Prostate gland (tissue), 2 donors: ENCODE results near the gene FRMD5. TPM values are rescaled to one million over a fixed set of nuclear protein-coding genes. Genes with fewer than 3 reads are reported as not detected.
"Not testable (repeated sequence)": the region's sequence is repeated elsewhere in the genome, so short reads cannot be mapped to it uniquely, and the experiment has no call there.

Experiments used
- DNase-seq: peaks from one replicate; pipeline ENCODE4 v3.0.0-alpha.2; 2019; ENCODE audit warnings: low spot score
- H3K27ac ChIP-seq, 2 donors: fragments of 200-600 bp; sonication (generic); 2 replicates each; pipeline ENCODE4 v1.5.1; 2017 to 2019
- H3K27me3 ChIP-seq: fragments of 200-600 bp; sonication (generic); replicated peaks from 2 replicates; pipeline ENCODE4 v1.5.1; 2019; ENCODE audit not compliant: insufficient read depth
- H3K36me3 ChIP-seq, 2 donors: fragments of 200-600 bp; sonication (generic); 1 replicate in 1 of 2; 2 replicates in 1 of 2; pipeline versions ENCODE4 v1.5.1 to v1.8.1; 2017 to 2019
- H3K4me1 ChIP-seq: fragments of 200-600 bp; sonication (generic); replicated peaks from 2 replicates; pipeline ENCODE4 v1.5.1; 2019
- H3K4me3 ChIP-seq, 2 donors: fragments of 200-600 bp; sonication (generic); 2 replicates each; pipeline ENCODE4 v1.5.1; 2017 to 2019
- H3K9me3 ChIP-seq: fragments of 200-600 bp; sonication (generic); 2 replicates; pipeline ENCODE4 v1.5.1; 2017
- POLR2A ChIP-seq: fragments of 450-650 bp; IDR thresholded peaks from one replicate; pipeline ENCODE4 v1.6.1; 2016; ENCODE audit warnings: antibody characterized with exemption, mild to moderate bottlenecking
- POLR2AphosphoS5 ChIP-seq: sonication (generic); formaldehyde crosslinking; IDR thresholded peaks from one replicate; pipeline ENCODE4 v1.6.1; 2017; ENCODE audit warnings: antibody characterized with exemption
- WGBS: methylation state at CpG from one replicate; pipeline ENCODE4 v1.1.5; 2018; 5-methylcytosine and 5-hydroxymethylcytosine counted together
- intact Hi-C: fragments of 100-400 bp; cut with DNase I; formaldehyde crosslinking; loops from one replicate; pipeline ENCODE4 v1.14.2; 2022
- total RNA-seq, 2 donors: library from RNA; depleted of rRNA; stranded (reverse); fragments of >200 nt; gene quantifications; one replicate each; pipeline ENCODE4 v1.1.0, GENCODE V29; 2016
- TF ChIP-seq, protein P1 (sequence below), 4 experiments: fragments of 200-600 bp in 2 of 4; fragments of 450-650 bp in 2 of 4; sonication (generic) in 2 of 4; IDR thresholded peaks; 1 replicate in 3 of 4; 2 replicates in 1 of 4; pipeline ENCODE4 v1.5.1; 2016 to 2019; ENCODE audit warnings: antibody characterized with exemption in 4 of 4, mild to moderate bottlenecking in 2 of 4, moderate library complexity in 2 of 4

Gene FRMD5
- total RNA-seq, 2 donors from 2014 or later: 0.36 to 8.1 TPM

DNA sequence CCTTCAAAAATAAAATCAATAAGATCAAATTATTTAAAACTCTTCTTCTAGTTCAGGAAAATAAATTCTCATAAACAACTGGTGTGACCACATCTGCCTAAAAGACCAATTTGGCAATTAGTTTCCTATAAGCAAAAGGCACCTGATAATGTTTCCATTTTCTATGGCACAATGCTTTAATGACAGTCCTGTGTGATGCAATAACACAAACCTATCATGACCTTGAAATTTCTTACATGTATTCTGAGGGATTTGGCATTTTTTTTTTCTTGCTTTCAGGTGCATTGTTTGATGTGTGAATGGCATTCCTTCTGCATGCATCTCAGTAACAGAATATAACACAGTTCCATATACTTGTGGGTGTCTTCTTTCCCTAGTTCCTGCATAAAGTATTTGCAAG, 32.5 kb upstream of the FRMD5 start:
- Histone ChIP-seq H3K27ac (no peak overlapping the region), H3K36me3 (no peaks in the 10 kb centered on the region), H3K4me3 (no peak overlapping the region), H3K27me3 (no peaks in the 10 kb centered on the region), H3K9me3 (no peaks in the 10 kb centered on the region), H3K4me1 (no peaks in the 10 kb centered on the region)
- TF ChIP-seq POLR2AphosphoS5 (no peak), POLR2A (no peak)
- TF ChIP-seq, protein P1, sequence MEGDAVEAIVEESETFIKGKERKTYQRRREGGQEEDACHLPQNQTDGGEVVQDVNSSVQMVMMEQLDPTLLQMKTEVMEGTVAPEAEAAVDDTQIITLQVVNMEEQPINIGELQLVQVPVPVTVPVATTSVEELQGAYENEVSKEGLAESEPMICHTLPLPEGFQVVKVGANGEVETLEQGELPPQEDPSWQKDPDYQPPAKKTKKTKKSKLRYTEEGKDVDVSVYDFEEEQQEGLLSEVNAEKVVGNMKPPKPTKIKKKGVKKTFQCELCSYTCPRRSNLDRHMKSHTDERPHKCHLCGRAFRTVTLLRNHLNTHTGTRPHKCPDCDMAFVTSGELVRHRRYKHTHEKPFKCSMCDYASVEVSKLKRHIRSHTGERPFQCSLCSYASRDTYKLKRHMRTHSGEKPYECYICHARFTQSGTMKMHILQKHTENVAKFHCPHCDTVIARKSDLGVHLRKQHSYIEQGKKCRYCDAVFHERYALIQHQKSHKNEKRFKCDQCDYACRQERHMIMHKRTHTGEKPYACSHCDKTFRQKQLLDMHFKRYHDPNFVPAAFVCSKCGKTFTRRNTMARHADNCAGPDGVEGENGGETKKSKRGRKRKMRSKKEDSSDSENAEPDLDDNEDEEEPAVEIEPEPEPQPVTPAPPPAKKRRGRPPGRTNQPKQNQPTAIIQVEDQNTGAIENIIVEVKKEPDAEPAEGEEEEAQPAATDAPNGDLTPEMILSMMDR (IDR thresholded peaks at IDR 0.05): no peak
- no peak for DNase-seq
- intact Hi-C loops: no loop called here

GRCh38 chr15:44227001-44227400, 31.9 kb upstream of the FRMD5 start:
- DNase-seq, H3K27me3 ChIP-seq, H3K4me3 ChIP-seq, intact Hi-C loops, H3K4me1 ChIP-seq, H3K9me3 ChIP-seq, H3K36me3 ChIP-seq, H3K27ac ChIP-seq: not testable (repeated sequence)
- 96% methylated on average over 4 of the region's 4 CpGs for WGBS

DNA sequence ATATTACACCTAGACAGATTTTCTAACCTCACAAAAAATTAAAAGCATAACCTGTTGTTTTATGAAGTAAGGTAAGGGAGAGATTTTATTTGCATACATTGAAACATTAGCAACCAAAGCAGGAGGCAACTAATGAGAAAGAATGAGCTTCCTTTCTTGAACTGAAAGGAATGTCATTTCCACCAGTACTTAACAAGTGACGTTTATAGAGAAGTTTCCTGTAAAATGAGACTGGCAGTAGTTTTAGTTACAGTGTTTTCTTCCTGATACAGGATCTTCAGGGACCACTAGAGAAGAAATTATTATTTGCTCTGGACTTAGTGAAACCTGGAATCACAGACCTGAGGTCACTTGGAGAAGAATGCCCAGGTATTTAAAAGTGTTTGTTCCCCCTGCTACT, 27.4 kb upstream of the FRMD5 start:
- no peak for DNase-seq
- 3% methylated on average over 1 of the region's 1 CpG for whole genome bisulfite sequencing
- Histone ChIP-seq H3K36me3 (no peaks in the 10 kb centered on the region), H3K27me3 (no peaks in the 10 kb centered on the region), H3K4me3 (no peak overlapping the region), H3K27ac (no peak overlapping the region), H3K9me3 (no peaks in the 10 kb centered on the region), H3K4me1 (no peaks in the 10 kb centered on the region)
- intact Hi-C loops: no loop called here
- TF ChIP-seq POLR2AphosphoS5 (no peak), POLR2A (no peak)
- TF ChIP-seq, protein P1 (IDR thresholded peaks at IDR 0.05): no peak

DNA sequence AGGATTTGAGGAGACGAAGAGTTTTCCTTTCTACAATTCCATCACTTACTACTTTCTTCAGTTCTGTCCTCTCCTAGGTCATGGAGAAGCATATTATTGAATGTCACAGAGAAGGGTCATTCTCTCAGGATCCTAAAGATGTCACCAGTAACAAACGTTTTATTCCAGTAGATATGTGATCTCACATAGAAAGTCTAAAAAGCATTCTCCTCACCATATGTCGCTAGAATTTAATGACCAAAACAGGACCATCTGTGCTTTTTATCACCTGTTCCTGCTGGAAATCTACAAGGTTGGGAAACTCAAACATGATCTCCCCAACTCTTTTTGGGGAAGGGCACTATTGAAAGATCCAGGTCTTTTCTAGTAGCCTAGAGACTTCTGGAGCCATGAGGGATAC, 24.0 kb upstream of the FRMD5 start:
- Histone ChIP-seq H3K9me3 (no peaks in the 10 kb centered on the region), H3K4me1 (no peaks in the 10 kb centered on the region), H3K27me3 (no peaks in the 10 kb centered on the region), H3K36me3 (no peaks in the 10 kb centered on the region), H3K4me3 (no peak overlapping the region), H3K27ac (no peak overlapping the region)
- no peak for DNase-seq
- intact Hi-C loops: loop anchor here (5.0 kb wide), 1 partner anchor 317 kb away; no protein-coding TSS in a partner anchor
- WGBS: 66% methylated on average over 3 of the region's 3 CpGs
- TF ChIP-seq POLR2A: no peak
- TF ChIP-seq, protein P1 (IDR thresholded peaks at IDR 0.05): no peak

DNA sequence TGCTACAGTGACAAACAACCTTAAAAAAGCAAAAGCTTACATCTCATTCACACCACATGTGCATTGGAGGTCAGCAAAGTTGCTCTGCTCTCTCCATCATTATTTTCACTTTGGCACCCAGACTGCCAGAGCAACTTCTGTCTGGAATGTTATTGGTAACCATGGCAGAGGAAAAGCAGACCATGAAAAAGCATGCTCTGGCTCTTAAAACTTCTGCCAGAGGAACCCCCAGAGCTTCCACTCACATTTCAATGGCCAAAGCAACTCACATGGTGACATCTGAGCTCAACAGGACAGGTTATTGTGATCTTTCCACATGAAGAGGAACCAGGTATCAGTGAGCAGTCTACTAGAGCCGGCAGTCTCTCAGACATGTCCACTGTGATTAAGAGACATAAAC, 21.9 kb upstream of the FRMD5 start:
- Histone ChIP-seq H3K36me3 (no peaks in the 10 kb centered on the region), H3K4me1 (no peaks in the 10 kb centered on the region), H3K27ac (no peak overlapping the region), H3K27me3 (no peaks in the 10 kb centered on the region), H3K4me3 (no peak overlapping the region), H3K9me3 (no peaks in the 10 kb centered on the region)
- DNase-seq: no peak
- intact Hi-C loops: loop anchor here (5.0 kb wide), 1 partner anchor 315 kb away; no protein-coding TSS in a partner anchor
- 56% methylated on average over 1 of the region's 1 CpG for WGBS
- TF ChIP-seq POLR2A: no peak
- no peak for TF ChIP-seq POLR2AphosphoS5
- TF ChIP-seq, protein P1 (IDR thresholded peaks at IDR 0.05): no peak
